Measurements from ENCODE around the gene NDUFAF7. TPM values are rescaled to one million over a fixed set of nuclear protein-coding genes. Genes with fewer than 3 reads are reported as not detected.

NDUFAF7 gene
- total RNA-seq, 4 donors from 2014 or later: 13.7 to 24.0 (median 19.9) TPM

- peaks cover 0 to 75% of the 10 kb centered on the region in 2 donors for H3K36me3 ChIP-seq
These were observed 12.0 kb downstream of the NDUFAF7 start for GRCh38 chr2:37243435-37243834.

GRCh38 chr2:37244017-37244416 is 12.6 kb downstream of the NDUFAF7 start:
- TF ChIP-seq CTCF (IDR thresholded peaks at IDR 0.05 in 4 of 5, conservative IDR thresholded peaks at IDR 0.05 in 1 of 5) (no peak), POLR2A (IDR thresholded peaks at IDR 0.05) (no peak)
- Histone ChIP-seq H3K9me3 (no peaks in the 10 kb centered on the region), H3K4me3 (no peak overlapping the region), H3K4me1 (no peaks in the 10 kb centered on the region), H3K27me3 (no peaks in the 10 kb centered on the region), H3K27ac (peak overlapping the region; percentile 15 to 61 (median 47)), H3K36me3 (peaks cover 0 to 78% of the 10 kb centered on the region in 2 donors)
- peak; percentile 33 to 49 for ATAC-seq
- in situ Hi-C loops (cut with MboI; ENCODE audit: low sequenced_read_pairs in 4 of 4): no loop called here
- DNase-seq: no peak
- intact Hi-C loops (cut with DNase I; ENCODE audit: low total_unique reads): no loop called here

More at GRCh38 chr2:37243435-37243834, 12.0 kb downstream of the NDUFAF7 start:
- Histone ChIP-seq H3K9me3 (no peaks in the 10 kb centered on the region), H3K27me3 (no peaks in the 10 kb centered on the region), H3K4me3 (no peak overlapping the region), H3K27ac (peak overlapping the region; percentile 15 to 61 (median 47)), H3K4me1 (no peaks in the 10 kb centered on the region)
- no peak for TF ChIP-seq POLR2A (IDR thresholded peaks at IDR 0.05)
- TF ChIP-seq CTCF (IDR thresholded peaks at IDR 0.05 in 4 of 5, conservative IDR thresholded peaks at IDR 0.05 in 1 of 5): no peak
- in situ Hi-C loops (cut with MboI; ENCODE audit: low sequenced_read_pairs in 4 of 4) (no loop called here), intact Hi-C loops (cut with DNase I; ENCODE audit: low total_unique reads) (no loop called here)
- ATAC-seq: peak in 1 of 2 donors; percentile 33
- no peak for DNase-seq

- peak overlapping the region in 3 of 4 donors; percentile 12 to 49 (median 45) for H3K27ac ChIP-seq
- no peaks in the 10 kb centered on the region for H3K4me1 ChIP-seq
- H3K27me3 ChIP-seq: no peaks in the 10 kb centered on the region
- H3K9me3 ChIP-seq: no peaks in the 10 kb centered on the region
- ATAC-seq (no peak), DNase-seq (no peak)
- H3K36me3 ChIP-seq: peaks cover 0 to 75% of the 10 kb centered on the region in 2 donors
- TF ChIP-seq CTCF (IDR thresholded peaks at IDR 0.05 in 4 of 5, conservative IDR thresholded peaks at IDR 0.05 in 1 of 5) (no peak), POLR2A (IDR thresholded peaks at IDR 0.05) (no peak)
- no peak overlapping the region for H3K4me3 ChIP-seq
- intact Hi-C loops (cut with DNase I; ENCODE audit: low total_unique reads): no loop called here
- in situ Hi-C loops (cut with MboI; ENCODE audit: low sequenced_read_pairs in 4 of 4): no loop called here
These were observed 13.3 kb downstream of the NDUFAF7 start for GRCh38 chr2:37244755-37245154.

GRCh38 chr2:37246205-37246604 is 14.7 kb downstream of the NDUFAF7 start:
- Histone ChIP-seq H3K27me3 (no peaks in the 10 kb centered on the region), H3K9me3 (no peaks in the 10 kb centered on the region), H3K36me3 (peaks cover 0 to 76% of the 10 kb centered on the region in 2 donors), H3K4me1 (no peaks in the 10 kb centered on the region), H3K4me3 (no peak overlapping the region), H3K27ac (no peak overlapping the region)
- intact Hi-C loops (cut with DNase I; ENCODE audit: low total_unique reads) (no loop called here), in situ Hi-C loops (cut with MboI; ENCODE audit: low sequenced_read_pairs in 4 of 4) (no loop called here)
- ATAC-seq (no peak), DNase-seq (no peak)
- TF ChIP-seq POLR2A (IDR thresholded peaks at IDR 0.05) (no peak), CTCF (IDR thresholded peaks at IDR 0.05 in 4 of 5, conservative IDR thresholded peaks at IDR 0.05 in 1 of 5) (no peak)

All from gastrocnemius medialis (tissue), 4 donors.